HL-60 (cell line): Measurements from ENCODE around the gene AFF4.

Source experiments
- DNase-seq, 2 experiments: peaks; one replicate each; pipeline ENCODE4 v3.0.0-alpha.2; 2010 to 2020; ENCODE audit warnings: low read depth in 1 of 2, low spot score in 1 of 2
- H3K27ac ChIP-seq: fragments of 250-450 bp; sonication (Bioruptor Pico); replicated peaks from 2 replicates; pipeline ENCODE4 v1.5.1; 2020; ENCODE audit warnings: mild to moderate bottlenecking, moderate library complexity
- H3K27me3 ChIP-seq: fragments of 250-450 bp; sonication (Bioruptor Pico); 2 replicates; pipeline ENCODE4 v1.5.1; 2021; ENCODE audit warnings: mild to moderate bottlenecking, moderate library complexity; ENCODE audit not compliant: insufficient read depth, poor library complexity, severe bottlenecking
- H3K4me3 ChIP-seq: replicated peaks from 2 replicates; pipeline ENCODE4 v1.5.1; 2011; ENCODE audit warnings: mild to moderate bottlenecking, control low read depth, low read length; ENCODE audit not compliant: insufficient read depth
- GABPA ChIP-seq: IDR thresholded peaks from 2 replicates; pipeline ENCODE4 v1.6.1; 2012; ENCODE audit warnings: low read depth
- POLR2AphosphoS5 ChIP-seq: IDR thresholded peaks from 2 replicates; pipeline ENCODE4 v1.6.1; 2012; ENCODE audit warnings: low read depth
- SPI1 ChIP-seq: IDR thresholded peaks from 2 replicates; pipeline ENCODE4 v1.6.1; 2012; ENCODE audit warnings: low read depth, mild to moderate bottlenecking, borderline replicate concordance
- TF ChIP-seq, protein P1 (sequence below): IDR thresholded peaks from 2 replicates; pipeline ENCODE4 v1.6.1; 2012; ENCODE audit warnings: low read depth; ENCODE audit not compliant: insufficient replicate concordance
- TF ChIP-seq, protein P2 (sequence below): IDR thresholded peaks from one replicate; pipeline ENCODE4 v1.5.1; 2011; ENCODE audit warnings: low read length, control low read depth, inconsistent platforms; ENCODE audit not compliant: insufficient read depth

Gene AFF4

DNA sequence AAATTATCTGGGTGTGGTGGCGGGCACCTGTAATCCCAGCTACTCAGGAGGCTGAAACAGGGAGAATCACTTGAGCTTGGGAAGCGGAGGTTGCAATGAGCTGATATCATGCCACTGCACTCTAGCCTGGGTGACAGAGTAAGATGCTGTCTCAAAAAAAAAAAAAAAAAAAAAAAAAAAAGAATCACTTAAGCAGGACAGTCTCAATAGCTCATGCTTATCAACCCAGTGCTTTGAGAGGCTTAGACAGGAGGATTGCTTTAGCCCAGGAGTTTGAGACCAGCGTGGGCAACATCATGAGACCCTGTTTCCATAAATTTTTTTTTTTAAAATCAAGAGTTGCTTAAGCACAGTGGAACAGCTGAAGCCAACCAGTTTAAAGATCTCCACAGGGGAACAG lies 47.3 kb downstream of the AFF4 start:
- TF ChIP-seq POLR2AphosphoS5, result no peak
- no peak for TF ChIP-seq SPI1
- TF ChIP-seq GABPA, result no peak
- TF ChIP-seq, protein P1, sequence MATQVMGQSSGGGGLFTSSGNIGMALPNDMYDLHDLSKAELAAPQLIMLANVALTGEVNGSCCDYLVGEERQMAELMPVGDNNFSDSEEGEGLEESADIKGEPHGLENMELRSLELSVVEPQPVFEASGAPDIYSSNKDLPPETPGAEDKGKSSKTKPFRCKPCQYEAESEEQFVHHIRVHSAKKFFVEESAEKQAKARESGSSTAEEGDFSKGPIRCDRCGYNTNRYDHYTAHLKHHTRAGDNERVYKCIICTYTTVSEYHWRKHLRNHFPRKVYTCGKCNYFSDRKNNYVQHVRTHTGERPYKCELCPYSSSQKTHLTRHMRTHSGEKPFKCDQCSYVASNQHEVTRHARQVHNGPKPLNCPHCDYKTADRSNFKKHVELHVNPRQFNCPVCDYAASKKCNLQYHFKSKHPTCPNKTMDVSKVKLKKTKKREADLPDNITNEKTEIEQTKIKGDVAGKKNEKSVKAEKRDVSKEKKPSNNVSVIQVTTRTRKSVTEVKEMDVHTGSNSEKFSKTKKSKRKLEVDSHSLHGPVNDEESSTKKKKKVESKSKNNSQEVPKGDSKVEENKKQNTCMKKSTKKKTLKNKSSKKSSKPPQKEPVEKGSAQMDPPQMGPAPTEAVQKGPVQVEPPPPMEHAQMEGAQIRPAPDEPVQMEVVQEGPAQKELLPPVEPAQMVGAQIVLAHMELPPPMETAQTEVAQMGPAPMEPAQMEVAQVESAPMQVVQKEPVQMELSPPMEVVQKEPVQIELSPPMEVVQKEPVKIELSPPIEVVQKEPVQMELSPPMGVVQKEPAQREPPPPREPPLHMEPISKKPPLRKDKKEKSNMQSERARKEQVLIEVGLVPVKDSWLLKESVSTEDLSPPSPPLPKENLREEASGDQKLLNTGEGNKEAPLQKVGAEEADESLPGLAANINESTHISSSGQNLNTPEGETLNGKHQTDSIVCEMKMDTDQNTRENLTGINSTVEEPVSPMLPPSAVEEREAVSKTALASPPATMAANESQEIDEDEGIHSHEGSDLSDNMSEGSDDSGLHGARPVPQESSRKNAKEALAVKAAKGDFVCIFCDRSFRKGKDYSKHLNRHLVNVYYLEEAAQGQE, result no peak
- TF ChIP-seq, protein P2, sequence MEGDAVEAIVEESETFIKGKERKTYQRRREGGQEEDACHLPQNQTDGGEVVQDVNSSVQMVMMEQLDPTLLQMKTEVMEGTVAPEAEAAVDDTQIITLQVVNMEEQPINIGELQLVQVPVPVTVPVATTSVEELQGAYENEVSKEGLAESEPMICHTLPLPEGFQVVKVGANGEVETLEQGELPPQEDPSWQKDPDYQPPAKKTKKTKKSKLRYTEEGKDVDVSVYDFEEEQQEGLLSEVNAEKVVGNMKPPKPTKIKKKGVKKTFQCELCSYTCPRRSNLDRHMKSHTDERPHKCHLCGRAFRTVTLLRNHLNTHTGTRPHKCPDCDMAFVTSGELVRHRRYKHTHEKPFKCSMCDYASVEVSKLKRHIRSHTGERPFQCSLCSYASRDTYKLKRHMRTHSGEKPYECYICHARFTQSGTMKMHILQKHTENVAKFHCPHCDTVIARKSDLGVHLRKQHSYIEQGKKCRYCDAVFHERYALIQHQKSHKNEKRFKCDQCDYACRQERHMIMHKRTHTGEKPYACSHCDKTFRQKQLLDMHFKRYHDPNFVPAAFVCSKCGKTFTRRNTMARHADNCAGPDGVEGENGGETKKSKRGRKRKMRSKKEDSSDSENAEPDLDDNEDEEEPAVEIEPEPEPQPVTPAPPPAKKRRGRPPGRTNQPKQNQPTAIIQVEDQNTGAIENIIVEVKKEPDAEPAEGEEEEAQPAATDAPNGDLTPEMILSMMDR, result no peak
- Histone ChIP-seq H3K4me3 (no peak overlapping the region), H3K27me3 (no peaks in the 10 kb centered on the region), H3K27ac (no peak overlapping the region)
- no peak for DNase-seq

DNA sequence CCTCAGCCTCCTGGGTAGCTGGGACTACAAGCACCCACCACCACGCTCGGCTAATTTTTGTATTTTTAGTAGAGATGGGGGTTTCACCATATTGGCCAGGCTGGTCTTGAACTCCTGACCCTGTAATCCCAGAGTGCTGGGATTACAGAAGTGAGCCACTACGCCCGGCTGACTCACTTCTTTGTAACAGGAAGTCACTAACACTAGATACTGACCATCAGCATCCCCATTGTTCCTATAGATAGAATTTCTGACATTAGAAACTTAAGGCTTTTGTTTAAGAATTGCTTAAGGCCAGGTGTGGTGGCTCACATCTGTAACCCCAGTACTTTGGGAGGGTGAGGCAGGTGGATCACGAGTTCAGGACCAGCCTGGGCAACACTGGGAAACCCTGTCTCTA lies 47.8 kb downstream of the AFF4 start:
- no peaks in the 10 kb centered on the region for H3K27me3 ChIP-seq
- no peak for DNase-seq
- H3K4me3 ChIP-seq, result no peak overlapping the region
- H3K27ac ChIP-seq, result no peak overlapping the region
- TF ChIP-seq, protein P2, result no peak
- TF ChIP-seq, protein P1, result no peak
- no peak for TF ChIP-seq SPI1
- TF ChIP-seq GABPA, result no peak
- TF ChIP-seq POLR2AphosphoS5, result no peak

- TF ChIP-seq, protein P1, result no peak
- TF ChIP-seq GABPA (no peak), SPI1 (no peak), POLR2AphosphoS5 (no peak)
- TF ChIP-seq, protein P2, result no peak
- no peak overlapping the region for H3K27ac ChIP-seq
- no peaks in the 10 kb centered on the region for H3K27me3 ChIP-seq
- no peak for DNase-seq
- no peak overlapping the region for H3K4me3 ChIP-seq
Observed at GRCh38 chr5:132909702-132910101, 53.7 kb downstream of the AFF4 start.
